ENCODE data around the gene PRPF18. TPM values are rescaled to one million over a fixed set of nuclear protein-coding genes. Genes with fewer than 3 reads are reported as not detected.
A peak's percentile ranks its signal among the peaks of the same experiment; 100 is the strongest.

The PRPF18 gene
- total and polyA plus RNA-seq, 3 experiments from 2014 or later, result 26.3 to 47.9 (median 28.2) TPM

DNA sequence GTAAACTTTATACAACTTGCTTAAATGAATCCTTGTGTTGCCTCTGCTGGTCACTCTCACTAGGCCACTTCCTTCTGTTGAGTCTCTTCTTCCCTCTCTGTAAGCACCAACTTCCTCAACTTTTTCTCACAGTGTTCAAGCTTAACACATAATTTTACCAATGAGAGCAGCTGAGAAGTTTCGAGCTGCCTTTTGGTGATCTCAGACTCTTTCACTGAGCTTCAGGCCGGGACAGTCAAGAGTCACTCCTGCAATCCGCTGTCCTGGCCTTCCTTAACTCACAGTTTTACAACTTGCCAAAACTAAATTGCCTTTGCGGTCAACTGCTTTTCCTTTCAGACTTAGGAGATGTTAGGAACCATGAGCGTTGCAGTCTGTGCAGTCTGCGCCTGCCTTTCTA is 47.4 kb downstream of the PRPF18 start:
- Histone ChIP-seq H3K36me3 (ENCODE audit: insufficient read depth, low read length) (peaks cover 10% of the 10 kb centered on the region), H3K4me1 (ENCODE audit: insufficient read depth, low read length) (no peaks in the 10 kb centered on the region), H3K9me3 (ENCODE audit: low read length) (no peaks in the 10 kb centered on the region), H3K27me3 (ENCODE audit: insufficient read depth, low read length, poor library complexity, severe bottlenecking) (no peaks in the 10 kb centered on the region), H3K27ac (ENCODE audit: low read depth, low read length) (no peak overlapping the region), H3K4me3 (ENCODE audit: low read length) (no peak overlapping the region)
- Mint-ChIP-seq H3K36me3 (peaks cover 38 to 85% (median 45%) of the 10 kb centered on the region in 3 donors), H3K9me3 (no peaks in the 10 kb centered on the region), H3K4me3 (no peak overlapping the region), H3K27ac (peak overlapping the region in 1 of 8 donors; percentile 12), H3K4me1 (no peaks in the 10 kb centered on the region), H3K27me3 (no peaks in the 10 kb centered on the region)
- CTCF ChIA-PET, result no interaction called here
- POLR2A ChIA-PET, result no interaction called here
- DNase-seq, result no peak

DNA sequence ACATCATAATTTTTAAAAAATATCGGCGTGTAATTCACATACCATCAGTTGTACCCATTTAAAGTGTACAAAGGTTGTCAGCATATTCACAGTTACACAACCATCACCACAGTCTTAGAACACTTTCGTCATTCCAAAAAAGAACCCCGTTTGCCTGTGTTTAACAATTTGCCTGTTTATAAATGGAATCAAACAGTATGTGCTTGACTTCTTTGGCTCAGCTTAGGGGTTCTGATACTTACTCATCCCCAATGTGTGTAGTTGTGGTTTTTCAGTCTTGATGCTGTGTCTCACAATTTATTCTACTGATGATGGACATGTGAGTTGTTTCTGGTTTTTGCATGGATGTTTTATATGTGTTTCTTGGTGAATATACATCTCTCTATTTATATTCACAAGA is 50.0 kb downstream of the PRPF18 start:
- H3K36me3 Mint-ChIP-seq, result peaks cover 44 to 87% (median 49%) of the 10 kb centered on the region in 3 donors
- no peak overlapping the region for H3K4me3 Mint-ChIP-seq
- Histone ChIP-seq H3K27ac (ENCODE audit: low read depth, low read length) (no peak overlapping the region), H3K27me3 (ENCODE audit: insufficient read depth, low read length, poor library complexity, severe bottlenecking) (no peaks in the 10 kb centered on the region), H3K4me1 (ENCODE audit: insufficient read depth, low read length) (no peaks in the 10 kb centered on the region), H3K36me3 (ENCODE audit: insufficient read depth, low read length) (peaks cover 4% of the 10 kb centered on the region), H3K4me3 (ENCODE audit: low read length) (no peak overlapping the region), H3K9me3 (ENCODE audit: low read length) (peaks cover 3% of the 10 kb centered on the region)
- H3K27ac Mint-ChIP-seq, result no peak overlapping the region
- peaks cover 10 to 18% (median 14%) of the 10 kb centered on the region in 5 donors for H3K9me3 Mint-ChIP-seq
- H3K27me3 Mint-ChIP-seq, result no peaks in the 10 kb centered on the region
- no peak for DNase-seq
- CTCF ChIA-PET, result no interaction called here
- POLR2A ChIA-PET, result no interaction called here
- H3K4me1 Mint-ChIP-seq, result no peaks in the 10 kb centered on the region

DNA sequence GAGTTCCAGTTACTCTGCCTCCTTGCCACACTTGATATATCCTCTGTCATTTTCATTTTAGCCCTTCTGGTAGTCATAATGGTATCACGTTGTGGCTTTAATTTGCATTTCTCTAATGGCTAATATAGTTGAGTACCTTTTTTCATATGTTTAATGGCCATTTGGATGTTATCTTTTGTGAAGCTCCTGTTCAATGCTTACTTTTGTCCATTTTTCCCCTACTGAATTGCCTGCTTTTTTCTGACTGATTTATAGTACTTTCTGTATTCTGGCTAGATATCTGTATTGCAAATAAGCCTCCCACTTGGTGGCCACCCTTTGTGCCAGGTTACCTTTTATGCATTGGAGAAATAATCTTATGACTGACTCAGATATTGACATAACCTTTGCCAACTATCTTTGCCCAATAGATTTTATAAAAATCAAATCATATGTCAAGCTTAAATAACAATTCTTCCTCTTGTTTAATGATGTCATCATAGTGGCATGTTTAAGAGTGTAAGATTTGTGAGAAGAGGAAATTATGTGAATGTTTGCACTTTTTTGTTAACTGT is 50.6 kb downstream of the PRPF18 start:
- no peaks in the 10 kb centered on the region for H3K27me3 ChIP-seq (ENCODE audit: insufficient read depth, low read length, poor library complexity, severe bottlenecking)
- no peak overlapping the region for H3K4me3 Mint-ChIP-seq
- H3K4me1 ChIP-seq (ENCODE audit: insufficient read depth, low read length), result no peaks in the 10 kb centered on the region
- peaks cover 48 to 88% (median 55%) of the 10 kb centered on the region in 3 donors for H3K36me3 Mint-ChIP-seq
- CTCF ChIA-PET, result no interaction called here
- DNase-seq, result no peak
- POLR2A ChIA-PET, result no interaction called here
- no peak overlapping the region for H3K27ac Mint-ChIP-seq
- H3K27ac ChIP-seq (ENCODE audit: low read depth, low read length), result no peak overlapping the region
- peaks cover 14 to 24% (median 20%) of the 10 kb centered on the region in 5 donors for H3K9me3 Mint-ChIP-seq
- peaks cover 4% of the 10 kb centered on the region for H3K36me3 ChIP-seq (ENCODE audit: insufficient read depth, low read length)
- no peaks in the 10 kb centered on the region for H3K4me1 Mint-ChIP-seq
- no peaks in the 10 kb centered on the region for H3K27me3 Mint-ChIP-seq
- no peak overlapping the region for H3K4me3 ChIP-seq (ENCODE audit: low read length)
- peaks cover 9% of the 10 kb centered on the region for H3K9me3 ChIP-seq (ENCODE audit: low read length)

DNA sequence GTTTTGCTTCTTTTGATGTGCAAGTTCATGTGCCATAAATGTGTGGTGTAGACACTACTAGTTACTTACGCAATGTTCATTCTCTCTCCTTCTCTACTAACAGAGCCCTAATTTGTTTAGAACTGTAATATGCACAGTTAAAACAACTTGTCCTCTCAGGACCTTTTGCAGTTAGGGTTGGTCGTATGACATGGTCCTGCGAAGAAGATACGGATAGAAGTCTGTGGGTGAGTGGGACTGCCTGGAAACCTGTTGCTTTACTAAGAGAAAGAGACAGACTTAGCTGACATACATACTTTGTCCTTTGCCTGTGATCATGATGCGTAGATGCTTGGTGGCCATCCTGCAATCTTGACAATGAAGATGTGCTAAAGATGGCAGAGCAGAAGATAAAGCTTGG is 51.1 kb downstream of the PRPF18 start:
- no peaks in the 10 kb centered on the region for H3K27me3 Mint-ChIP-seq
- no peak overlapping the region for H3K4me3 Mint-ChIP-seq
- H3K27ac Mint-ChIP-seq, result no peak overlapping the region
- Histone ChIP-seq H3K27me3 (ENCODE audit: insufficient read depth, low read length, poor library complexity, severe bottlenecking) (no peaks in the 10 kb centered on the region), H3K9me3 (ENCODE audit: low read length) (peaks cover 11% of the 10 kb centered on the region), H3K4me3 (ENCODE audit: low read length) (no peak overlapping the region), H3K27ac (ENCODE audit: low read depth, low read length) (no peak overlapping the region), H3K4me1 (ENCODE audit: insufficient read depth, low read length) (no peaks in the 10 kb centered on the region), H3K36me3 (ENCODE audit: insufficient read depth, low read length) (peaks cover 4% of the 10 kb centered on the region)
- no peaks in the 10 kb centered on the region for H3K4me1 Mint-ChIP-seq
- ChIA-PET POLR2A (no interaction called here), CTCF (interaction anchor here (0.7 kb wide), 1 partner anchor 317 kb away, joined by 3 read pairs; no protein-coding TSS in a partner anchor)
- peaks cover 53 to 88% (median 60%) of the 10 kb centered on the region in 3 donors for H3K36me3 Mint-ChIP-seq
- peaks cover 19 to 27% (median 23%) of the 10 kb centered on the region in 5 donors for H3K9me3 Mint-ChIP-seq
- no peak for DNase-seq

DNA sequence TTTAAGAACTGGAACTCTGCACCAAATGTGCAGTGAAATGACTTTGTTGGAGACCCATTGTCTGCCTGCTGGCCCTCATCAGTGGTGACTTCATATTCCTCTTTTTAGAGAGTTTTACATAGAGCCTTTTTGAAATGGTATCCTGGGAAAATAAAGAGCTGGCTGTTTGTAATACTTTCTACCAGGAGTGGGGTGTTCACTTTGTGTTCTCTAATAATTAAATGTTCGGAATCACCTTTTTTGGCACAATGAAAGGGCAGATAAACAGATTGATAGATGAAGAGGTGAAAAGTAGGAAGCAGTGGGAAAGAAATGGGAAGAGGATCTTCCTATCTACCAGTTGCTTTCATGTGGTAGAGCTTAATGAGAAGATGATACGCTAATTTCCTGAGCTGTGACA is 55.5 kb downstream of the PRPF18 start:
- H3K27ac Mint-ChIP-seq, result no peak overlapping the region
- Histone ChIP-seq H3K36me3 (ENCODE audit: insufficient read depth, low read length) (no peaks in the 10 kb centered on the region), H3K4me3 (ENCODE audit: low read length) (no peak overlapping the region), H3K27ac (ENCODE audit: low read depth, low read length) (no peak overlapping the region), H3K27me3 (ENCODE audit: insufficient read depth, low read length, poor library complexity, severe bottlenecking) (no peaks in the 10 kb centered on the region), H3K9me3 (ENCODE audit: low read length) (peaks cover 11% of the 10 kb centered on the region), H3K4me1 (ENCODE audit: insufficient read depth, low read length) (no peaks in the 10 kb centered on the region)
- DNase-seq, result no peak
- ChIA-PET CTCF (no interaction called here), POLR2A (no interaction called here)
- no peaks in the 10 kb centered on the region for H3K4me1 Mint-ChIP-seq
- H3K4me3 Mint-ChIP-seq, result peak overlapping the region in 1 of 7 donors; percentile 57
- peaks cover 61 to 83% (median 63%) of the 10 kb centered on the region in 3 donors for H3K36me3 Mint-ChIP-seq
- peaks cover 22 to 27% (median 23%) of the 10 kb centered on the region in 5 donors for H3K9me3 Mint-ChIP-seq
- no peaks in the 10 kb centered on the region for H3K27me3 Mint-ChIP-seq

DNA sequence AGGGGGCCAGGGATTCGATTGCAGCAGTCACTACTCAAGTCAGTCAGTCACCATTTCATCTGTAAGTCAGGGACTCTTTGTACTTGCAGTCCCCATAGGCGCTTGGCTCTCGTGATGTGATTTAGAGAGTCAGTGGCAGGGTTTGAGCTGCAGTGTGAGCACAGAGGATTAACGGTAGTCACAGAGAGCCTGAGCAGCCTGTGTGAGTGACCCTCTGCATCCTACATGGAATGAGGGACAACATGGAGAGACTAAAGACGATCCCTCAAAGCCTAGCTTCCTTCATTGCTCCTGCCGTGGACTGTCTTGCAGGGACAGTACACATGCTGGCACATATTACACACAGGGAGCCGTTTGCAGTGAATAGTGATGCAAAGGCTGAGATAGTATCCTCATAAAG is 56.3 kb downstream of the PRPF18 start:
- Histone ChIP-seq H3K27ac (ENCODE audit: low read depth, low read length) (no peak overlapping the region), H3K9me3 (ENCODE audit: low read length) (peaks cover 11% of the 10 kb centered on the region), H3K36me3 (ENCODE audit: insufficient read depth, low read length) (no peaks in the 10 kb centered on the region), H3K4me3 (ENCODE audit: low read length) (no peak overlapping the region), H3K4me1 (ENCODE audit: insufficient read depth, low read length) (no peaks in the 10 kb centered on the region), H3K27me3 (ENCODE audit: insufficient read depth, low read length, poor library complexity, severe bottlenecking) (no peaks in the 10 kb centered on the region)
- Mint-ChIP-seq H3K4me1 (peaks cover 2 to 5% (median 4%) of the 10 kb centered on the region in 3 donors), H3K36me3 (peaks cover 54 to 80% (median 58%) of the 10 kb centered on the region in 3 donors), H3K27ac (no peak overlapping the region), H3K4me3 (no peak overlapping the region), H3K27me3 (no peaks in the 10 kb centered on the region), H3K9me3 (peaks cover 22 to 27% (median 23%) of the 10 kb centered on the region in 5 donors)
- POLR2A ChIA-PET, result no interaction called here
- no peak for DNase-seq
- CTCF ChIA-PET, result no interaction called here

DNA sequence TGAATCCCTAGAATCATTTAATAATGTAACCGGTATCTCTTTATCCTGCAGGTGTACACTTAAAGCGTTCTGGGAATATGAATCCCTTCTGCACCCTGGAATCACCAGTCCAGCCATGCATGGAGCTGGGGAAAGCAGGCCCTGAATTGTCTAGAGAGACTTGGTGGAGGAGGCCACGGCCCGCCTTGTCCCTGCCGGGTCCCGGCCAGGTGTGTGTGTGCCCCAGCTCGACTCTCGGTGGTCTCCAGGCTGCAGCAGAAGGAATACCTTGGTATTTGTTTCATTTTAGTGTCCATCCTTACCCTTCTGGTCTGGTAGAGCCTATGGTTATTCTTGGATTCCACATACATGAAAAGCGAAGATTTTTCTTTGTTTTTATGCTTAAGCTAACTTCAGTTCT is 58.1 kb downstream of the PRPF18 start:
- Histone ChIP-seq H3K4me1 (ENCODE audit: insufficient read depth, low read length) (no peaks in the 10 kb centered on the region), H3K27me3 (ENCODE audit: insufficient read depth, low read length, poor library complexity, severe bottlenecking) (no peaks in the 10 kb centered on the region), H3K27ac (ENCODE audit: low read depth, low read length) (no peak overlapping the region), H3K36me3 (ENCODE audit: insufficient read depth, low read length) (no peaks in the 10 kb centered on the region), H3K4me3 (ENCODE audit: low read length) (no peak overlapping the region), H3K9me3 (ENCODE audit: low read length) (peaks cover 11% of the 10 kb centered on the region)
- H3K27ac Mint-ChIP-seq, result no peak overlapping the region
- no peak overlapping the region for H3K4me3 Mint-ChIP-seq
- POLR2A ChIA-PET, result no interaction called here
- H3K9me3 Mint-ChIP-seq, result peaks cover 22 to 27% (median 23%) of the 10 kb centered on the region in 5 donors
- no peaks in the 10 kb centered on the region for H3K27me3 Mint-ChIP-seq
- H3K4me1 Mint-ChIP-seq, result peaks cover 8 to 15% (median 12%) of the 10 kb centered on the region in 3 donors
- H3K36me3 Mint-ChIP-seq, result peaks cover 44 to 76% (median 57%) of the 10 kb centered on the region in 3 donors
- CTCF ChIA-PET, result interaction anchor here (1.0 to 2.0 kb wide), 3 partner anchors 12 to 32 kb away, joined by 3 to 7 read pairs (median 3); no protein-coding TSS in a partner anchor
- DNase-seq, result no peak

DNA sequence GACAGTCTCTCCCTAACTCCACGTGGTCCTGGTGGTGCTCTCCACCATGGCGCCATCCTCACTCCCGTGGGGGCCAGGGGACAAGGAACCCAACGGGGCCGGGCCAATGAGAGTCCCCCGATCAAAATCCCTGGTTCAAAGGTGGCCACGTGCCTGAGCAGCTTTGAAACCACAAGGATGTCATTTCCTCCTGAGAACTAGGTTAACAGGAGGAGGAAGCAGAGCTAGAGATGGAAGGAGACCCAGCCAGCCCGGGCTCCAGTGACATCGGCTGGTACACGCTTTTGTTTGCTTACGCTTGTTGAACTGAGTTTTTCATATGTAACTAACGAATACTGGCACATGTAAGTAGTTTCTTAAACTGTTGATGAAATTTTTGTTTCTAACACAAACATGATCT is 61.7 kb downstream of the PRPF18 start:
- H3K27ac Mint-ChIP-seq, result peak overlapping the region in 2 of 8 donors; percentile 24 to 62
- Histone ChIP-seq H3K36me3 (ENCODE audit: insufficient read depth, low read length) (no peaks in the 10 kb centered on the region), H3K27ac (ENCODE audit: low read depth, low read length) (no peak overlapping the region), H3K4me1 (ENCODE audit: insufficient read depth, low read length) (no peaks in the 10 kb centered on the region), H3K4me3 (ENCODE audit: low read length) (no peak overlapping the region), H3K27me3 (ENCODE audit: insufficient read depth, low read length, poor library complexity, severe bottlenecking) (no peaks in the 10 kb centered on the region), H3K9me3 (ENCODE audit: low read length) (no peaks in the 10 kb centered on the region)
- peaks cover 8 to 15% (median 12%) of the 10 kb centered on the region in 3 donors for H3K4me1 Mint-ChIP-seq
- no peak overlapping the region for H3K4me3 Mint-ChIP-seq
- H3K36me3 Mint-ChIP-seq, result peaks cover 13 to 59% (median 32%) of the 10 kb centered on the region in 3 donors
- no peaks in the 10 kb centered on the region for H3K27me3 Mint-ChIP-seq
- ChIA-PET CTCF (interaction anchor here (1.0 to 1.1 kb wide), 2 partner anchors 11 to 14 kb away, joined by 3 to 4 read pairs; no protein-coding TSS in a partner anchor), POLR2A (no interaction called here)
- no peak for DNase-seq
- no peaks in the 10 kb centered on the region for H3K9me3 Mint-ChIP-seq

Data from CD8-positive, alpha-beta memory T cell (primary cell).